ENCODE data around the gene ANKMY1. TPM values are rescaled to one million over a fixed set of nuclear protein-coding genes. Genes with fewer than 3 reads are reported as not detected.

The ANKMY1 gene
- polyA plus RNA-seq, 1 experiment: 6.8 TPM

GRCh38 chr2:240555541-240556250 is 2.1 kb downstream of the ANKMY1 start:
- POLR2A ChIA-PET: no interaction called here
- no peak for TF ChIP-seq CTCF (IDR thresholded peaks at IDR 0.05; ENCODE audit: insufficient read depth, low read depth, low read length)
- DNase-seq (ENCODE audit: low read depth): no peak
- no peak overlapping the region for H3K4me3 ChIP-seq (ENCODE audit: low read depth, low read length)
- CTCF ChIA-PET: no interaction called here
- peaks cover 4% of the 10 kb centered on the region for H3K36me3 ChIP-seq (ENCODE audit: control insufficient read depth, insufficient read depth, low read length)
- no peaks in the 10 kb centered on the region for H3K27me3 ChIP-seq (ENCODE audit: control insufficient read depth, insufficient read depth, low read length)

GRCh38 chr2:240554767-240555493 is 2.9 kb downstream of the ANKMY1 start:
- DNase-seq (ENCODE audit: low read depth): no peak
- ChIA-PET POLR2A (no interaction called here), CTCF (no interaction called here)
- Histone ChIP-seq H3K36me3 (ENCODE audit: control insufficient read depth, insufficient read depth, low read length) (peaks cover 4% of the 10 kb centered on the region), H3K4me3 (ENCODE audit: low read depth, low read length) (no peak overlapping the region), H3K27me3 (ENCODE audit: control insufficient read depth, insufficient read depth, low read length) (no peaks in the 10 kb centered on the region)
- no peak for TF ChIP-seq CTCF (IDR thresholded peaks at IDR 0.05; ENCODE audit: insufficient read depth, low read depth, low read length)

- no peak for TF ChIP-seq CTCF (IDR thresholded peaks at IDR 0.05; ENCODE audit: insufficient read depth, low read depth, low read length)
- POLR2A ChIA-PET: no interaction called here
Observed at GRCh38 chr2:240553956-240554480, 3.8 kb downstream of the ANKMY1 start.

DNA sequence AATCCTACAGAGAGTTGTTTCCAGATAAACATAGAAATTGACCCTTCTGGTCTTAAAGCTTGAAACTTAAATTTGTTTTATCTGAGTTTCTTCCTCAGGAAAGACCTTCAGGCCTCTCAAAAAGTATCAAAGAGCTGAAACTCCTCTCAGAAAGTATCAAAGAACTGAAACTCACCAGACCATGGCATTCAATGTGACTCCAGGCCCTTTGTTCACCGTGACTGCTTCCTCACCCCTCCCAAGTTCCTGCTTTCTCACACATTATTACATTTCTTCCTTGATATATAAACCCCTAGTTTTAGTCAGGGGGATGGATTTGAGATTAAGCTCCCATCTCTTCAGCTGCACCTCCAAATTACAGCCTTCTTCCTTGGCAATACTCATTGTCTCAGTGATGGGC is 6.0 kb downstream of the ANKMY1 start:
- TF ChIP-seq CTCF (IDR thresholded peaks at IDR 0.05; ENCODE audit: insufficient read depth, low read depth, low read length): no peak
- Histone ChIP-seq H3K36me3 (ENCODE audit: control insufficient read depth, insufficient read depth, low read length) (peaks cover 4% of the 10 kb centered on the region), H3K4me3 (ENCODE audit: low read depth, low read length) (no peak overlapping the region), H3K27me3 (ENCODE audit: control insufficient read depth, insufficient read depth, low read length) (no peaks in the 10 kb centered on the region)
- POLR2A ChIA-PET: no interaction called here
- no peak for DNase-seq (ENCODE audit: low read depth)
- CTCF ChIA-PET: interaction anchor here (1.3 to 1.5 kb wide), 2 partner anchors 9 to 13 kb away, joined by 5 to 6 read pairs; no protein-coding TSS in a partner anchor

More at GRCh38 chr2:240553956-240554480, 3.8 kb downstream of the ANKMY1 start:
- H3K36me3 ChIP-seq (ENCODE audit: control insufficient read depth, insufficient read depth, low read length): peaks cover 4% of the 10 kb centered on the region
- H3K4me3 ChIP-seq (ENCODE audit: low read depth, low read length): no peak overlapping the region
- no peaks in the 10 kb centered on the region for H3K27me3 ChIP-seq (ENCODE audit: control insufficient read depth, insufficient read depth, low read length)
- DNase-seq (ENCODE audit: low read depth): no peak
- CTCF ChIA-PET: interaction anchor here (1.3 to 1.4 kb wide), 2 partner anchors 12 to 40 kb away, joined by 3 to 6 read pairs; no protein-coding TSS in a partner anchor

DNA sequence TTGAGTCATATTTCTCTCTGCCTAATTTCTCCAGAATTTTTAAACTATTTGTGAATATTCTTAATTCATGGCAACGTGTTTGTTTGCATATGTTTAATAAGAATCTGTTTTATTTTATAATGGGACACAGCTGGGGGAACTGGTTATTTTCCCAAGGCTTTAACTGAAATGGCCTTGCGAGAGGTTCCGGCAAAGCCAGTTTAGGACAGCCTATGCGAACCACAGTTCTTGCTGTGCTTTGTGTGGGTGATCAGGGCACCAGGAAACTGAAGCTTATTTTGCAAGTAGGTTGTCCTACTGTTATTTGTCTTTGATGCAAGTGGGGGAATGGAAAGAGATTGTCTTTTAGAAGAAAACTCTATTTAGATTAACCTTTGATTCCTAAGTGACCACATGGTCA is 6.5 kb downstream of the ANKMY1 start:
- Histone ChIP-seq H3K27me3 (ENCODE audit: control insufficient read depth, insufficient read depth, low read length) (no peaks in the 10 kb centered on the region), H3K36me3 (ENCODE audit: control insufficient read depth, insufficient read depth, low read length) (peaks cover 4% of the 10 kb centered on the region), H3K4me3 (ENCODE audit: low read depth, low read length) (no peak overlapping the region)
- ChIA-PET CTCF (interaction anchor here (1.3 to 1.5 kb wide), 2 partner anchors 10 to 14 kb away, joined by 5 to 6 read pairs; no protein-coding TSS in a partner anchor), POLR2A (no interaction called here)
- DNase-seq (ENCODE audit: low read depth): no peak
- no peak for TF ChIP-seq CTCF (IDR thresholded peaks at IDR 0.05; ENCODE audit: insufficient read depth, low read depth, low read length)

Data from BJ (cell line).